B cell (primary cell): Measurements from ENCODE around the gene SKAP1. TPM values are rescaled to one million over a fixed set of nuclear protein-coding genes. Genes with fewer than 3 reads are reported as not detected.
A peak's percentile ranks its signal among the peaks of the same experiment; 100 is the strongest.

ENCODE experiments used
- ATAC-seq: fragments of 200-7000 bp; cut with Tn5 transposase; one replicate; pipeline ENCODE4 v1.10.0; 2021; ENCODE audit warnings: low read depth, mild to moderate bottlenecking, moderate number of reproducible peaks, moderate library complexity
- CTCF ChIA-PET: fragments of 350-600 bp; sonication (Branson Sonifier 250); formaldehyde crosslinking; loops from one replicate; lab custom pipeline; 2021; ENCODE audit warnings: antibody characterized with exemption, inconsistent platforms; lab: Charles Lee
- POLR2A ChIA-PET: fragments of 350-600 bp; sonication (Branson Sonifier 250); formaldehyde crosslinking; loops from one replicate; lab custom pipeline; 2021; ENCODE audit warnings: antibody characterized with exemption; lab: Charles Lee
- DNase-seq: peaks from one replicate; pipeline ENCODE4 v3.0.0; 2013
- H2AFZ ChIP-seq: 2 replicates; pipeline ENCODE4 v1.6.1; 2012; ENCODE audit warnings: mild to moderate bottlenecking, low read depth, low read length; ENCODE audit not compliant: insufficient read depth, poor library complexity, severe bottlenecking
- H3K27ac ChIP-seq, 2 donors: 1 replicate in 1 of 2; 2 replicates in 1 of 2; pipeline ENCODE4 v1.5.1; 2012 to 2013; ENCODE audit warnings: low read length in 2 of 2, mild to moderate bottlenecking in 2 of 2, moderate library complexity in 1 of 2
- H3K27me3 ChIP-seq, 4 experiments: fragments of 200-600 bp in 1 of 4; sonication (generic) in 1 of 4; replicated peaks in 1 of 4; 1 replicate in 2 of 4; 2 replicates in 2 of 4; pipeline versions ENCODE4 v1.6.1 to v1.7.0; 2013 to 2016; ENCODE audit warnings: low read length in 3 of 4, mild to moderate bottlenecking in 2 of 4, mixed read lengths in 1 of 4, moderate library complexity in 1 of 4; ENCODE audit not compliant: insufficient read depth in 4 of 4, control insufficient read depth in 3 of 4; ENCODE audit errors: control extremely low read depth in 1 of 4
- H3K36me3 ChIP-seq, 2 experiments: replicated peaks in 1 of 2; 1 replicate in 1 of 2; 2 replicates in 1 of 2; pipeline versions ENCODE4 v1.6.1 to v1.7.1; 2013; ENCODE audit warnings: low read length in 1 of 2; ENCODE audit not compliant: insufficient read depth in 2 of 2, control insufficient read depth in 1 of 2; ENCODE audit errors: control extremely low read depth in 1 of 2, extremely low read depth in 1 of 2
- H3K4me1 ChIP-seq, 2 donors: fragments of 200-600 bp in 1 of 2; sonication (generic) in 1 of 2; 1 replicate in 1 of 2; 2 replicates in 1 of 2; pipeline versions ENCODE4 v1.5.1 to v1.6.1; 2013 to 2017; ENCODE audit warnings: low read length in 2 of 2; ENCODE audit not compliant: control insufficient read depth in 2 of 2, insufficient read depth in 2 of 2
- H3K4me2 ChIP-seq: replicated peaks from 2 replicates; pipeline ENCODE3; 2012; ENCODE audit warnings: mild to moderate bottlenecking, low read depth, low read length; ENCODE audit not compliant: poor library complexity, severe bottlenecking
- H3K4me3 ChIP-seq, 5 experiments: fragments of 200-600 bp in 1 of 5; sonication (generic) in 1 of 5; 1 replicate in 3 of 5; 2 replicates in 2 of 5; pipeline versions ENCODE4 v1.5.1 to v1.7.0; 2011 to 2016; ENCODE audit warnings: low read length in 4 of 5, mild to moderate bottlenecking in 4 of 5, low read depth in 2 of 5, control low read depth in 1 of 5, moderate library complexity in 1 of 5; ENCODE audit not compliant: insufficient read depth in 1 of 5; ENCODE audit errors: control extremely low read depth in 1 of 5, extremely low read depth in 1 of 5
- H3K79me2 ChIP-seq: fragments of 200-600 bp; sonication (generic); one replicate; pipeline ENCODE4 v1.6.0; 2016; ENCODE audit warnings: low read length; ENCODE audit not compliant: control insufficient read depth, insufficient read depth
- H3K9ac ChIP-seq: fragments of 200-600 bp; sonication (generic); 2 replicates; pipeline ENCODE4 v1.6.1; 2017; ENCODE audit warnings: mild to moderate bottlenecking, low read length, moderate library complexity
- H3K9me3 ChIP-seq, 3 donors: one replicate each; pipeline versions ENCODE4 v1.6.1 to v1.7.1; 2013; ENCODE audit warnings: low read length in 2 of 3; ENCODE audit not compliant: control insufficient read depth in 2 of 3, insufficient read depth in 1 of 3; ENCODE audit errors: control extremely low read depth in 1 of 3
- H4K20me1 ChIP-seq: 2 replicates; pipeline ENCODE4 v1.6.0; 2012; ENCODE audit warnings: mild to moderate bottlenecking, low read length; ENCODE audit not compliant: insufficient read depth, control insufficient read depth, poor library complexity, severe bottlenecking
- H3K27ac Mint-ChIP-seq: one replicate; pipeline ENCODE4 v1.8.0; 2021; ENCODE audit warnings: mixed read lengths
- H3K27me3 Mint-ChIP-seq: one replicate; pipeline ENCODE4 v1.8.0; 2021; ENCODE audit warnings: mixed read lengths
- H3K4me1 Mint-ChIP-seq: one replicate; pipeline ENCODE4 v1.8.0; 2021; ENCODE audit warnings: mixed read lengths
- H3K4me3 Mint-ChIP-seq: one replicate; pipeline ENCODE4 v1.8.0; 2021; ENCODE audit warnings: mixed read lengths
- H3K9me3 Mint-ChIP-seq: one replicate; pipeline ENCODE4 v1.8.0; 2022; ENCODE audit warnings: mixed read lengths; ENCODE audit not compliant: insufficient read depth
- EZH2 ChIP-seq: IDR thresholded peaks from 2 replicates; pipeline ENCODE4 v1.6.1; 2012; ENCODE audit warnings: borderline replicate concordance, low read depth, mild to moderate bottlenecking, moderate library complexity, low read length; ENCODE audit not compliant: insufficient read depth, poor library complexity, severe bottlenecking
- WGBS: methylation state at CpG from one replicate; pipeline ENCODE4 v1.1.5; 2013; ENCODE audit warnings: missing lambda C conversion rate; ENCODE audit not compliant: insufficient coverage; 5-methylcytosine and 5-hydroxymethylcytosine counted together
- intact Hi-C: fragments of 100-400 bp; cut with micrococcal nuclease; formaldehyde crosslinking; loops from one replicate; pipeline ENCODE4 v1.10.0; 2022
- polyA plus RNA-seq: library from polyadenylated mRNA; depleted of rRNA; stranded (reverse); fragments of >200 nt; gene quantifications from 2 replicates; pipeline ENCODE4 v1.2.3, GENCODE V29; 2012
- total RNA-seq, 2 donors: library from RNA; stranded (reverse); fragments of 120-200 nt in 1 of 2; gene quantifications; 1 replicate in 1 of 2; 2 replicates in 1 of 2; pipeline versions ENCODE4 v1.2.3 to v1.2.4, GENCODE V29; 2013 to 2022
- TF ChIP-seq, protein P1 (sequence below): fragments of 200-600 bp; IDR thresholded peaks from one replicate; pipeline ENCODE4 v1.8.0; 2022; ENCODE audit warnings: antibody characterized with exemption, mild to moderate bottlenecking

Gene SKAP1
- total and polyA plus RNA-seq, 2 donors (not counting 1 experiment from before 2014, with no cell fraction given): 33.1 to 37.3 TPM

DNA sequence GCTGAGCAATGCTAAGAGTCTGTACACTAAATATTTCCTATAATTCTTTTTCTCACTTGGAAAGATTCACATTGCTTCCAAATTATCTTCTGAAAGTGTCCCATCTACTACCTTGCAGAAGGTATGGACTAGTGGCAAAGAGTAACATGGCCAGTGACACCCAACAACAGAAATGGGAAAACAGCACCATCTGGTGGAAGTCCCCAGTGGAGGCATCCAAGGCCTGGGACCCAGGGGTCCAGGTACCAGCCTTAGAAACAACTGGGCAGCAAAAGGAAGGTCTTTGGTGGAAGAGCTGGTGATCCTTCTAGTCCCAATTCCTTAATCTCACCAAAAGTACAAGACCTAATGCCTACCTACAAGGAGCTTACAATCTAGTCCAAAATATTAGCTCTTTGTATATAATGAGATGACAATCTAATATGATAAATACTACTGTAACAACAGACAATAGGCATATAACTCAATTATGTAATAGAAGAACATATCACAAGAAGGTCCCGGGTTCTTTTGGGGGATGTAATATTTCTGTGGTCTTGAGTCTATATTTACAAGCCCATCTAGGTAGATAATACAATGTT, 55.3 kb downstream of the SKAP1 start:
- Histone ChIP-seq H3K27ac (peak overlapping the region in 1 of 2 donors; percentile 36), H3K36me3 (no peaks in the 10 kb centered on the region), H3K4me2 (peak overlapping the region; percentile 48), H2AFZ (no peak overlapping the region), H3K4me3 (no peak overlapping the region), H3K9ac (no peak overlapping the region), H3K4me1 (peaks cover 23% of the 10 kb centered on the region in 2 donors), H3K79me2 (peaks cover 20% of the 10 kb centered on the region), H3K9me3 (peaks cover 0 to 3% (median 0%) of the 10 kb centered on the region in 3 donors), H4K20me1 (no peaks in the 10 kb centered on the region), H3K27me3 (no peaks in the 10 kb centered on the region)
- no peak overlapping the region for H3K4me3 Mint-ChIP-seq
- no peak for TF ChIP-seq EZH2
- TF ChIP-seq, protein P1, sequence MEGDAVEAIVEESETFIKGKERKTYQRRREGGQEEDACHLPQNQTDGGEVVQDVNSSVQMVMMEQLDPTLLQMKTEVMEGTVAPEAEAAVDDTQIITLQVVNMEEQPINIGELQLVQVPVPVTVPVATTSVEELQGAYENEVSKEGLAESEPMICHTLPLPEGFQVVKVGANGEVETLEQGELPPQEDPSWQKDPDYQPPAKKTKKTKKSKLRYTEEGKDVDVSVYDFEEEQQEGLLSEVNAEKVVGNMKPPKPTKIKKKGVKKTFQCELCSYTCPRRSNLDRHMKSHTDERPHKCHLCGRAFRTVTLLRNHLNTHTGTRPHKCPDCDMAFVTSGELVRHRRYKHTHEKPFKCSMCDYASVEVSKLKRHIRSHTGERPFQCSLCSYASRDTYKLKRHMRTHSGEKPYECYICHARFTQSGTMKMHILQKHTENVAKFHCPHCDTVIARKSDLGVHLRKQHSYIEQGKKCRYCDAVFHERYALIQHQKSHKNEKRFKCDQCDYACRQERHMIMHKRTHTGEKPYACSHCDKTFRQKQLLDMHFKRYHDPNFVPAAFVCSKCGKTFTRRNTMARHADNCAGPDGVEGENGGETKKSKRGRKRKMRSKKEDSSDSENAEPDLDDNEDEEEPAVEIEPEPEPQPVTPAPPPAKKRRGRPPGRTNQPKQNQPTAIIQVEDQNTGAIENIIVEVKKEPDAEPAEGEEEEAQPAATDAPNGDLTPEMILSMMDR: peak; percentile 50
- no peaks in the 10 kb centered on the region for H3K27me3 Mint-ChIP-seq
- intact Hi-C loops: loop anchor here (5.0 kb wide), 1 partner anchor 38 kb away; no protein-coding TSS in a partner anchor
- H3K27ac Mint-ChIP-seq: peak overlapping the region; percentile 47
- ATAC-seq (peak; percentile 48), DNase-seq (peak; percentile 48)
- no peaks in the 10 kb centered on the region for H3K9me3 Mint-ChIP-seq
- no CpG with 5 or more reads among the region's 1 CpG for WGBS
- ChIA-PET CTCF (interaction anchor here (0.6 to 4.2 kb wide), 9 partner anchors 10 to 82 kb away, joined by 3 to 27 read pairs (median 4); no protein-coding TSS in a partner anchor), POLR2A (no interaction called here)
- H3K4me1 Mint-ChIP-seq: peaks cover 24% of the 10 kb centered on the region

DNA sequence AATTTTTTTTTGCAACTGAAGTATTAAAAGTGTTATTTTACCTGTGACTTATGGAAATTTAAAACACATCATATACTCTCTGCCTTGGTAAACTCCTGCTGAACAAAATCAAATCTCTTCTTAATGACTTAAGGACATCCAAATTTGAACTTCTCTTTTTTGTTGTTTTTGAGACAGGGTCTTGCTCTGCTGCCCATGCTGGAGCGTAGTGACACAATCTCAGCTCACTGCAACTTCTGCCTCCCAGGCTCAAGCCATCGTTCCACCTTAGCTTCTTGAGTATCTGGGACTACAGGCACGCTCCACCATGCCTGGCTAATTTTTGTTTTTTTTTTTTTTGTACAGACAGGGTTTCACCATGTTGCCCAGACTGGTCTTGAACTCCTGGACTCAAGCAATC, 56.1 kb downstream of the SKAP1 start:
- peak overlapping the region; percentile 18 for H3K4me3 Mint-ChIP-seq
- TF ChIP-seq EZH2: no peak
- TF ChIP-seq, protein P1: no peak
- Histone ChIP-seq H2AFZ (no peak overlapping the region), H3K27ac (peak overlapping the region; percentile 52 to 62), H3K27me3 (no peaks in the 10 kb centered on the region), H3K79me2 (peaks cover 24% of the 10 kb centered on the region), H3K4me1 (peaks cover 23% of the 10 kb centered on the region in 2 donors), H3K4me2 (peak overlapping the region; percentile 48), H3K4me3 (peak overlapping the region in 1 of 5 experiments; percentile 3), H3K9ac (peak overlapping the region; percentile 19), H3K36me3 (no peaks in the 10 kb centered on the region), H4K20me1 (no peaks in the 10 kb centered on the region), H3K9me3 (peaks cover 0 to 3% (median 0%) of the 10 kb centered on the region in 3 donors)
- WGBS: 16% methylated on average over 3 of the region's 3 CpGs
- peak; percentile 59 for DNase-seq
- ATAC-seq: peak; percentile 73
- H3K27me3 Mint-ChIP-seq: no peaks in the 10 kb centered on the region
- CTCF ChIA-PET: interaction anchor here (0.6 to 4.2 kb wide), 7 partner anchors 18 to 83 kb away, joined by 3 to 27 read pairs (median 4); no protein-coding TSS in a partner anchor
- intact Hi-C loops: loop anchor here (2.0 kb wide), 1 partner anchor 15 kb away; no protein-coding TSS in a partner anchor
- peak overlapping the region; percentile 47 for H3K27ac Mint-ChIP-seq
- no peaks in the 10 kb centered on the region for H3K9me3 Mint-ChIP-seq
- peaks cover 24% of the 10 kb centered on the region for H3K4me1 Mint-ChIP-seq
- POLR2A ChIA-PET: interaction anchor here (0.6 to 0.7 kb wide), 3 partner anchors 47 to 1599 kb away, joined by 3 to 5 read pairs (median 3); no protein-coding TSS in a partner anchor
